GM12874 (cell line): ENCODE measurements around the gene SEZ6L2.

Source experiments
- CTCF ChIP-seq: IDR thresholded peaks from 2 replicates; pipeline ENCODE4 v1.5.1; 2011; ENCODE audit warnings: low read depth, mild to moderate bottlenecking, control low read depth, low read length, moderate library complexity; ENCODE audit not compliant: insufficient read depth

Gene SEZ6L2

GRCh38 chr16:29900102-29900887 lies 945 bp upstream of the SEZ6L2 start, which contains the start of gene ASPHD1:
Gene ASPHD1, plus strand, starts transcription at chr16:29900488. Its CDS starts 484 bp downstream, at chr16:29900972.
- TF ChIP-seq CTCF, result no peak

GRCh38 chr16:29898804-29899515 lies 390 bp downstream of the SEZ6L2 start:
- no peak for TF ChIP-seq CTCF

GRCh38 chr16:29898135-29898803 lies 1.1 kb downstream of the SEZ6L2 start:
- TF ChIP-seq CTCF, result no peak

- TF ChIP-seq CTCF, result no peak
Measured at GRCh38 chr16:29897333-29897732, 2.0 kb downstream of the SEZ6L2 start.

- TF ChIP-seq CTCF, result no peak
Measured at GRCh38 chr16:29896841-29897240, 2.5 kb downstream of the SEZ6L2 start.

- no peak for TF ChIP-seq CTCF
Measured at GRCh38 chr16:29894352-29894751, 5.0 kb downstream of the SEZ6L2 start.

DNA sequence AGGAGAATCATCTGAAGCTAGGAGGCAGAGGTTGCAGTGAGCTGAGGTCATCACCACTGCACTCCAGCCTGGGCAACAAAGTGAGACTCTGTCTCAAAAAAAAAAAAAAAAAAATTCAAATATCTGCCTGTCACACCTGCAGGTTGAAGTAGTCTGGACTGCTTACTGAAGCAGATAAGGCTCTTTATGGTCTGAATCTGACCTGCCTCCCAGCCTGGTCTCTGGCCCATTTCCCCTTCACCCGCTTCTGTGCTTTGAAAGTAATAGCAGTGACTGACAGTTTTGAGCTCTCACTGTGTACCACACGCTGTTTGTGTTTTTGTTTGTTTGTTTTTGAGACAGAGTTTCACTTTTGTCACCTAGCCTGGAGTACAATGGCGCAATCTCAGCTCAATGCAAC lies 5.8 kb downstream of the SEZ6L2 start:
- TF ChIP-seq CTCF, result no peak
